Keratinocyte (primary cell): ENCODE measurements around the gene GNB1L. TPM values are rescaled to one million over a fixed set of nuclear protein-coding genes. Genes with fewer than 3 reads are reported as not detected.

Experiments used
- DNase-seq: peaks from one replicate; pipeline ENCODE4 v3.0.0-alpha.2; 2011; ENCODE audit warnings: low read depth, missing footprints, low spot score
- FAIRE-seq: peaks from 2 replicates; lab custom pipeline; 2011; peaks lifted over from hg19 to GRCh38; lab: Jason Lieb, UNC
- H2AFZ ChIP-seq: 2 replicates; pipeline ENCODE4 v1.6.0; 2012; ENCODE audit warnings: low read length, control low read depth, inconsistent platforms; ENCODE audit not compliant: control insufficient read depth
- H3K27ac ChIP-seq: 2 replicates; pipeline ENCODE4 v1.5.1; 2011; ENCODE audit warnings: low read length; ENCODE audit not compliant: control insufficient read depth, insufficient read depth
- H3K27me3 ChIP-seq: 3 replicates; pipeline ENCODE4 v1.6.0; 2011; ENCODE audit warnings: low read length; ENCODE audit not compliant: control insufficient read depth, insufficient read depth; ENCODE audit errors: extremely low read depth
- H3K36me3 ChIP-seq, 2 experiments: 2 replicates in 1 of 2; 3 replicates in 1 of 2; pipeline ENCODE4 v1.5.1; 2011; ENCODE audit warnings: low read length in 2 of 2, mild to moderate bottlenecking in 1 of 2; ENCODE audit not compliant: control insufficient read depth in 2 of 2, insufficient read depth in 2 of 2; ENCODE audit errors: extremely low read depth in 1 of 2
- H3K4me1 ChIP-seq: 3 replicates; pipeline ENCODE4 v1.5.1; 2011; ENCODE audit warnings: low read length; ENCODE audit not compliant: control insufficient read depth, insufficient read depth; ENCODE audit errors: extremely low read depth
- H3K4me2 ChIP-seq: 3 replicates; pipeline ENCODE4 v1.6.0; 2011; ENCODE audit warnings: low read depth, low read length; ENCODE audit not compliant: control insufficient read depth, insufficient read depth; ENCODE audit errors: extremely low read depth
- H3K4me3 ChIP-seq, 3 experiments: fragments of 200-600 bp in 1 of 3; sonication (generic) in 1 of 3; 2 replicates in 2 of 3; 3 replicates in 1 of 3; pipeline ENCODE4 v1.5.1; 2011 to 2016; ENCODE audit warnings: low read length in 3 of 3, mild to moderate bottlenecking in 3 of 3, control low read depth in 2 of 3, inconsistent platforms in 1 of 3, low read depth in 1 of 3, mixed read lengths in 1 of 3, mixed run types in 1 of 3, moderate library complexity in 1 of 3; ENCODE audit not compliant: control insufficient read depth in 2 of 3, insufficient read depth in 2 of 3; ENCODE audit errors: extremely low read depth in 1 of 3
- H3K79me2 ChIP-seq: 2 replicates; pipeline ENCODE4 v1.6.0; 2012; ENCODE audit warnings: low read length; ENCODE audit not compliant: control insufficient read depth, insufficient read depth
- H3K9ac ChIP-seq: 3 replicates; pipeline ENCODE4 v1.6.0; 2011; ENCODE audit warnings: low read length; ENCODE audit not compliant: control insufficient read depth, insufficient read depth; ENCODE audit errors: extremely low read depth
- H3K9me1 ChIP-seq: 3 replicates; pipeline ENCODE4 v1.6.0; 2011; ENCODE audit warnings: low read length; ENCODE audit not compliant: control insufficient read depth, insufficient read depth; ENCODE audit errors: extremely low read depth
- H3K9me3 ChIP-seq: 2 replicates; pipeline ENCODE4 v1.5.1; 2012; ENCODE audit warnings: low read depth, low read length; ENCODE audit not compliant: control insufficient read depth
- H4K20me1 ChIP-seq: 3 replicates; pipeline ENCODE4 v1.6.0; 2011; ENCODE audit warnings: low read length; ENCODE audit not compliant: control insufficient read depth, insufficient read depth; ENCODE audit errors: extremely low read depth
- CTCF ChIP-seq, 3 experiments: IDR thresholded peaks in 1 of 3; conservative IDR thresholded peaks in 1 of 3; optimal IDR thresholded peaks in 1 of 3; 2 replicates in 2 of 3; 3 replicates in 1 of 3; pipeline versions ENCODE3 to v1.5.1; 2011; ENCODE audit warnings: low read length in 3 of 3, mild to moderate bottlenecking in 3 of 3, moderate library complexity in 2 of 3, control low read depth in 1 of 3, inconsistent platforms in 1 of 3; ENCODE audit not compliant: insufficient read depth in 2 of 3; ENCODE audit errors: extremely low read depth in 1 of 3
- EZH2 ChIP-seq: IDR thresholded peaks from one replicate; pipeline ENCODE4 v1.6.1; 2012; ENCODE audit warnings: inconsistent platforms, mild to moderate bottlenecking, low read length, moderate library complexity
- dilution Hi-C: fragments of 300-500 bp; cut with MboI; formaldehyde crosslinking; loops from one replicate; pipeline ENCODE4 v1.7.0; 2020; ENCODE audit warnings: low sequenced_read_pairs; ENCODE audit not compliant: extremely low pct_ligation_motif_present
- polyA plus RNA-seq, 5 experiments: library from polyadenylated mRNA; depleted of rRNA in 3 of 5; stranded (reverse) in 3 of 5; stranded (forward) in 1 of 5; unstranded in 1 of 5; fragments of >200 nt; gene quantifications; 1 replicate in 1 of 5; 2 replicates in 3 of 5; 3 replicates in 1 of 5; pipeline versions ENCODE4 v1.2.1 to v1.2.3, GENCODE V29; 2011 to 2012; ENCODE audit warnings: missing spikeins in 2 of 5, low read depth in 1 of 5, low replicate concordance in 1 of 5

The GNB1L gene
- polyA plus RNA-seq, 1 donor (not counting 4 experiments of a cell fraction or from before 2014, with no cell fraction given): 2.0 TPM

GRCh38 chr22:19882446-19883381 lies 28.0 kb upstream of the GNB1L start:
- Histone ChIP-seq H2AFZ (no peak overlapping the region), H3K27ac (peak overlapping the region; percentile 69), H3K27me3 (no peaks in the 10 kb centered on the region), H3K9me3 (no peaks in the 10 kb centered on the region), H3K4me1 (peaks cover 46% of the 10 kb centered on the region), H3K9ac (no peak overlapping the region), H3K4me3 (no peak overlapping the region), H3K36me3 (no peaks in the 10 kb centered on the region), H3K9me1 (no peaks in the 10 kb centered on the region), H3K4me2 (peak overlapping the region; percentile 55), H4K20me1 (no peaks in the 10 kb centered on the region), H3K79me2 (peaks cover 8% of the 10 kb centered on the region)
- no peak for TF ChIP-seq CTCF (optimal IDR thresholded peaks at IDR 0.05 in 1 of 3, IDR thresholded peaks at IDR 0.05 in 1 of 3, conservative IDR thresholded peaks at IDR 0.05 in 1 of 3; ENCODE audit: extremely low read depth in 1 of 3, insufficient read depth in 2 of 3, low read length in 3 of 3)
- no peak for TF ChIP-seq EZH2
- FAIRE-seq: no peak
- dilution Hi-C loops: no loop called here
- no peak for DNase-seq

- Histone ChIP-seq H3K4me1 (peaks cover 36% of the 10 kb centered on the region), H3K9me1 (no peaks in the 10 kb centered on the region), H2AFZ (no peak overlapping the region), H3K9ac (peak overlapping the region; percentile 45), H3K27me3 (no peaks in the 10 kb centered on the region), H3K4me3 (peak overlapping the region in 2 of 3 experiments; percentile 5 to 46), H3K27ac (peak overlapping the region; percentile 69), H3K36me3 (no peaks in the 10 kb centered on the region), H3K9me3 (no peaks in the 10 kb centered on the region), H4K20me1 (no peaks in the 10 kb centered on the region), H3K4me2 (peak overlapping the region; percentile 55), H3K79me2 (peaks cover 8% of the 10 kb centered on the region)
- DNase-seq (peak; percentile 49), FAIRE-seq (peak; percentile 89)
- TF ChIP-seq EZH2 (no peak), CTCF (optimal IDR thresholded peaks at IDR 0.05 in 1 of 3, IDR thresholded peaks at IDR 0.05 in 1 of 3, conservative IDR thresholded peaks at IDR 0.05 in 1 of 3; ENCODE audit: extremely low read depth in 1 of 3, insufficient read depth in 2 of 3, low read length in 3 of 3) (no peak)
- dilution Hi-C loops: no loop called here
Measured at GRCh38 chr22:19880786-19881569, 26.3 kb upstream of the GNB1L start.
